Activated T-cell treated with anti-CD3 and anti-CD28 coated beads, Interleukin-2, amount 50 U/mL, for 72 hours (primary cell): ENCODE results near the gene MEIOSIN. TPM values are rescaled to one million over a fixed set of nuclear protein-coding genes. Genes with fewer than 3 reads are reported as not detected.

Experiments used
- ATAC-seq, 2 donors: fragments of 150-1000 bp; cut with Tn5 transposase; replicated peaks in 1 of 2; 2 replicates each; pipeline ENCODE4 v1.10.0; 2021; ENCODE audit warnings: moderate library complexity in 2 of 2, mild to moderate bottlenecking in 1 of 2
- DNase-seq, 2 donors: peaks; one replicate each; pipeline ENCODE4 v3.0.0; 2021 to 2022; ENCODE audit warnings: mixed read lengths in 1 of 2
- H3K27ac Mint-ChIP-seq: one replicate; pipeline ENCODE4 v1.8.0; 2022; ENCODE audit warnings: mild to moderate bottlenecking, moderate library complexity, mixed read lengths
- H3K27me3 Mint-ChIP-seq: one replicate; pipeline ENCODE4 v1.8.0; 2022; ENCODE audit warnings: low read depth, mixed read lengths
- H3K36me3 Mint-ChIP-seq, 2 donors: one replicate each; pipeline ENCODE4 v1.8.0; 2022; ENCODE audit warnings: mixed read lengths in 2 of 2, mild to moderate bottlenecking in 1 of 2; ENCODE audit not compliant: insufficient read depth in 2 of 2
- H3K4me1 Mint-ChIP-seq: one replicate; pipeline ENCODE4 v1.8.0; 2022; ENCODE audit warnings: low read depth, mixed read lengths
- H3K4me3 Mint-ChIP-seq, 2 donors: one replicate each; pipeline ENCODE4 v1.8.0; 2022; ENCODE audit warnings: mild to moderate bottlenecking in 2 of 2, mixed read lengths in 2 of 2, moderate library complexity in 2 of 2
- H3K9me3 Mint-ChIP-seq, 2 donors: one replicate each; pipeline ENCODE4 v1.8.0; 2022; ENCODE audit warnings: mixed read lengths in 2 of 2
- total RNA-seq, 2 donors: library from RNA; stranded (reverse); gene quantifications; one replicate each; pipeline ENCODE4 v1.2.3, GENCODE V29; 2022

The MEIOSIN gene
- total RNA-seq, 2 donors from 2014 or later = 0.09 to 0.19 TPM

- Mint-ChIP-seq H3K27ac (no peak overlapping the region), H3K4me3 (no peak overlapping the region), H3K4me1 (peaks cover 17% of the 10 kb centered on the region), H3K27me3 (peaks cover 24% of the 10 kb centered on the region), H3K9me3 (no peaks in the 10 kb centered on the region), H3K36me3 (peaks cover 4 to 7% of the 10 kb centered on the region in 2 donors)
- ATAC-seq = no peak
- no peak for DNase-seq
Measured at GRCh38 chr19:45781214-45782161, 48.2 kb downstream of the MEIOSIN start.

GRCh38 chr19:45782162-45782691, 49.0 kb downstream of the MEIOSIN start, which contains the start of gene DMPK:
Gene DMPK, minus strand, starts transcription at chr19:45782490. Its CDS starts 138 bp downstream, at chr19:45782352.
- DNase-seq (no peak), ATAC-seq (no peak)
- Mint-ChIP-seq H3K4me3 (no peak within 1 kb of the TSS), H3K4me1 (peaks cover 17% of the 10 kb centered on the region), H3K27ac (no peak within 1 kb of the TSS), H3K9me3 (no peaks in the 10 kb centered on the region), H3K36me3 (peaks cover 4 to 5% of the 10 kb centered on the region in 2 donors), H3K27me3 (peaks cover 24% of the 10 kb centered on the region)

DNA sequence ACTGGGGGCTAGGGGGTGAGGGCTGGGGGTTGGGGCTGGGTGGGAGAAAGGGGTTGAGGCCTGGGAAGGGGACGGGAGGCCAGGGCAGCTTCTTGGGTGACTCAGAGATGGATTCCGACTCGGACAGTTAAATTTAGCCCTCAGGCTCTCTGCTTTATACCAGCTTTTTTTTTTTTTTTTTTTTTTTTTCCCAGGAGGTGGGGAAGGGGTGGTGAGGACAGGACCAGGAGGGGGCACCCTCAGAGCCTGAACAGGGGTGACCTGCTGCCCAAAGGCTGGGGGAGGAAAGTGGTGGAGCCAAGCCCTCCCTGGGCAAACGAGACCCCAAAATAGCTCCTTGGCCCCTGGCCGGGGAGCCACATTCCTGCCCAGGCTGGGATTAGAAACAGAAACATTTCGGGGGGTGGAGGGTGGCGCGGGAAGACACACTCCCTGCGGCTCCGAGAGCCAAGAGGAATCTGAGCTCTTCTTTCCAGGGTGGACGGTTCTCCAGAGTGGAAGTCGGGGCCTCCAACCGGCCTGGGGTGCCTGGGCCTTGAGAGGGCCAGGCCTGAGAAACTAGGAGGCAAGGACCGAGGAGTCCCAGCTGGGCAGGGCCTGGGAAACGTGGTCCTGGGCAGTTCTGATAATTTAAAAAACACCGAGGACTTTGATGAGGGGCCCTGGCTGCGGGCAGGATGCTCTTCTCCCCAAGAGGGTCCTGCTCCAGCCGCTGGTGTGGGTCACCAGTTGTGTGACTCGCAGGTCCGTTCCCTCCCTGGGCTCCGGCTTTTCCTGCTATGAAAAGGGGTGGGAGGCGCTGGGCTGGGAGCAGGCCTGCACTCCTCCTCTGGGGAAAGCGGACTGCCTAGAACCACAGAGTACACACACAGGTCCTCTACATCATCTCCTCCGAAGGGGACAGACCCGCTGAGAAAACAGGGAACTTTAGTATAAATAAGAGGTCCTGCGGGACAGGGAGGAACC, 49.9 kb downstream of the MEIOSIN start:
- Mint-ChIP-seq H3K27ac (no peak overlapping the region), H3K4me3 (no peak overlapping the region), H3K27me3 (peaks cover 24% of the 10 kb centered on the region), H3K4me1 (peaks cover 17% of the 10 kb centered on the region), H3K9me3 (no peaks in the 10 kb centered on the region), H3K36me3 (peaks cover 7 to 12% of the 10 kb centered on the region in 2 donors)
- ATAC-seq = no peak
- no peak for DNase-seq

GRCh38 chr19:45784096-45784495, 50.9 kb downstream of the MEIOSIN start:
- Mint-ChIP-seq H3K36me3 (peaks cover 11 to 21% of the 10 kb centered on the region in 2 donors), H3K4me3 (no peak overlapping the region), H3K4me1 (peaks cover 9% of the 10 kb centered on the region), H3K27me3 (peaks cover 21% of the 10 kb centered on the region), H3K9me3 (no peaks in the 10 kb centered on the region), H3K27ac (no peak overlapping the region)
- DNase-seq (no peak), ATAC-seq (no peak)

DNA sequence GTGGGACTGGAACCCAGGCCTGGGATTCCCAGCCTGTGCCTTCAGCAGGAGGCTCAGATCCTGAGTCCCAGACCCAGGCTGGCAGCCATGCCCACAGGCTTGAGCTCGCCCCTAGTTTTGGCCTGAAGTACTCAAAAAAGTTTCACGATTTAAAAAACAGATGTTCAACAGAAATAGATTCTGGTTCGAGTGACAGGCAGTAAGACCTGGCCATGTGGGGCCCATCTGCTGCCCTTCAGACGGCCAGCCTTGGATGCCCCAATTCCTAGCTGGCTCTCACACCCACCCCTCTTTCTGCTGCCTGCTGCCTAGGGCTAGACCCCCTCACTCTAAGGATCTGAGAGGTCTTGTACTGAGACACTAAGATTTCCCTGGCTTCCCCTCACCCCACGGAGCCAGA, 51.9 kb downstream of the MEIOSIN start:
- ATAC-seq = no peak
- Mint-ChIP-seq H3K27ac (no peak overlapping the region), H3K4me3 (no peak overlapping the region)

DNA sequence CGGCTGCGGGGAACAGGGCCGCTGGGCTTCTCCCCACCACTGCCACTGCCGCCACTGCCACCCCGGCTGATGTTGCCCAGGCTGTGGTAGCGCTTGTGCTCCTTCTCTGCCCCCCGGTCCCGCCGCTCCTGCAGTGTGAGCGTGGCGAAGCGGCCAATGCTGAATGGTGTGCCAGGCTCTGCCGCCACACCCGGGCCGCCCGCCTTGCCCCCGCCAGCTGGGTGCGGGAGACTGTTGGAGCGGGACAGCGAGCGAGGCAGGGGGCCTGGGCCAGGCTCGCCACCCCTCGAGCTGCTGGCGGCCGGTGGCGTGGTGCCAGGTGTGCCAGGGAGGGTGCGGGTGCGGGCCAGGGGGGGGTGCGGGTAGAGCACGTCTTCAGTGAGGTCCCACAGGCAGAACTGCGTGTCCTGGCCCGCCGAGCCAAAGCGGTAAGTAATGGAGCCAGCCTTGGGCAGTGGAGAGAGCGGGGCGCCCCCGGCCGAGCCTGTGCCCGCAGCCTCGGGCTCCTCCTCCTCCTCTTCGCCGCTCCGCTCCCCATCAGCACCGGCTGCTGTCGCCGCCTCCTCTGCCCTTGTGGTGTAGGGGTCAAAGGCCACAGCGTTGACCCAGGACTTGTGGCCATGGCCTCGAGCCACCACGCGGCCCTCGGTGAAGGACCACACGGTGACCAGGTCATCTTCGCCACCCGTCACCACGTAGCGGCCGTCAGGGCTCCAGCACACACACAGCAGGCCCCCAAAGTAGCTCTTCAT, 52.7 kb downstream of the MEIOSIN start:
- DNase-seq = no peak
- Mint-ChIP-seq H3K9me3 (no peaks in the 10 kb centered on the region), H3K27ac (no peak overlapping the region), H3K4me1 (peaks cover 8% of the 10 kb centered on the region), H3K4me3 (no peak overlapping the region), H3K36me3 (peaks cover 12 to 30% of the 10 kb centered on the region in 2 donors), H3K27me3 (peaks cover 2% of the 10 kb centered on the region)
- no peak for ATAC-seq

More for the DNA sequence above, 51.9 kb downstream of the MEIOSIN start:
- DNase-seq = no peak
- Mint-ChIP-seq H3K27me3 (peaks cover 11% of the 10 kb centered on the region), H3K9me3 (no peaks in the 10 kb centered on the region), H3K36me3 (peaks cover 12 to 26% of the 10 kb centered on the region in 2 donors), H3K4me1 (no peaks in the 10 kb centered on the region)

GRCh38 chr19:45786533-45786894, 53.3 kb downstream of the MEIOSIN start:
- Mint-ChIP-seq H3K4me3 (no peak overlapping the region), H3K27ac (no peak overlapping the region), H3K4me1 (peaks cover 13% of the 10 kb centered on the region), H3K9me3 (no peaks in the 10 kb centered on the region), H3K27me3 (no peaks in the 10 kb centered on the region), H3K36me3 (peaks cover 12 to 31% of the 10 kb centered on the region in 2 donors)
- ATAC-seq = no peak
- no peak for DNase-seq

GRCh38 chr19:45789035-45789786, 56.0 kb downstream of the MEIOSIN start:
- no peak overlapping the region for H3K4me3 Mint-ChIP-seq
- no peak overlapping the region for H3K27ac Mint-ChIP-seq

DNA sequence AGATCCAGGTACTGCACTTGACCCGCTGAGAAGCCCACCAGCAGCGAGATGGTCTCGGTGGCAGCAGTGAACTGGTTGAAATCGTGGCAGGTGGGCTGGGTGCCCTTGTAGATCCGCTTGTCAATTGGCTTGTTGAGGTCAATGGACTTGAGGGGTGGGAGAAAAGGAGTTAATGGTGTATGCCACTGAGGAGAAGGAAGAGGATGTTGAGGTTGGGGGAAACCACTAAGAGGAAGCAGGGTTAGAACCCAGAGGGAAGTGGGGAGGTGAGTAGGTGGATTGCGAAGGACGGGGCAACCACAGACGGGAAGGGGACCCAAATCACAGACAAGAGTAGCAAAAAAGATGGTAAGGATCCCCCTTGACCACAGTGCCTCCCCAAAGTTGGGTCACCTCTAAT, 57.7 kb downstream of the MEIOSIN start:
- peaks cover 23% of the 10 kb centered on the region for H3K27me3 Mint-ChIP-seq
- no peak for ATAC-seq
- DNase-seq = peak; percentile 31 to 33
- H3K9me3 Mint-ChIP-seq = no peaks in the 10 kb centered on the region
- peaks cover 15 to 31% of the 10 kb centered on the region in 2 donors for H3K36me3 Mint-ChIP-seq
- H3K27ac Mint-ChIP-seq = no peak overlapping the region
- peak overlapping the region; percentile 87 to 93 for H3K4me3 Mint-ChIP-seq
- H3K4me1 Mint-ChIP-seq = peaks cover 33% of the 10 kb centered on the region

More at GRCh38 chr19:45789035-45789786, 56.0 kb downstream of the MEIOSIN start:
- ATAC-seq (no peak), DNase-seq (no peak)
- Mint-ChIP-seq H3K36me3 (peaks cover 15 to 31% of the 10 kb centered on the region in 2 donors), H3K4me1 (peaks cover 33% of the 10 kb centered on the region), H3K9me3 (no peaks in the 10 kb centered on the region), H3K27me3 (peaks cover 7% of the 10 kb centered on the region)

DNA sequence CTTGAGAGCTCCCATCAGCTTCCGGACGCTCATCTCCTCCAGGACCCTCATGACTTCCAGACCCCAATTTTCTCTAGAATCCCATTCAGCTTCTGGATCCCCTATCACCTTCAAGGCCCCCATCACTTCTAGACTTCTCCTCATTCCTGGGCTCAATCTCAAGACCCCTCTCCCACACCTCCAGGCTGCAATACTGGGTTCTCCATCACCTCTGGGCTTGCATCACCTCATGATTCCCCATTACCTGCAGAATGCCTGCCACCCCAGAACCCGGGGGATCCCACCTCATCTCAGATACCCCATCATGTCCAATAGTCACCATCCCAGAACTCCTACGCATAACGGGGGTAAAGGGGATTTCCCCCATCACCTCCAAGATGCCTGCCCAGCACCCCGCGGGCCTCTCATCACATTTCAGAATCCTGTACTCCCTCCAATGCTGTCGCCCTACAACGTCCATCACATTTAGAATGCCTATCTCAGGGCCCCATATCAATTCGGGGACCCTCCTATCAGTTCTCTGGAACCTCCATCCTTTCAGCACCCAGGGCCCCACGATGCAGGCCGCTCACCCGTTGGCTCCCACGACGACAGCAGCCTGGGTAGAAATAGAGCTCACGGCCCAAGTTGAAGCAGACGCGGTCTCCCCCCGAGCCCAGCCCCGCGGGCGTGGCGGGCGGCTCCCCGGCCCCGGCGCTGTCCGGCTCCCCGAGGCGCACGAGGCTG, 58.7 kb downstream of the MEIOSIN start:
- Mint-ChIP-seq H3K27me3 (peaks cover 29% of the 10 kb centered on the region), H3K4me1 (peaks cover 33% of the 10 kb centered on the region), H3K36me3 (peaks cover 13 to 29% of the 10 kb centered on the region in 2 donors), H3K27ac (peak overlapping the region; percentile 52), H3K9me3 (no peaks in the 10 kb centered on the region), H3K4me3 (peak overlapping the region; percentile 87 to 93)
- peak in 1 of 2 donors; percentile 3 for ATAC-seq
- no peak for DNase-seq

GRCh38 chr19:45792470-45793177, 59.4 kb downstream of the MEIOSIN start, which contains the start of gene DMWD:
Gene DMWD, minus strand, starts transcription at chr19:45792845. Its CDS starts 89 bp downstream, at chr19:45792756.
- Mint-ChIP-seq H3K4me3 (peak within 1 kb of the TSS; percentile 87 to 93), H3K27ac (peak within 1 kb of the TSS; percentile 54), H3K9me3 (no peaks in the 10 kb centered on the region), H3K4me1 (peaks cover 33% of the 10 kb centered on the region), H3K27me3 (peaks cover 31% of the 10 kb centered on the region), H3K36me3 (peaks cover 13 to 26% of the 10 kb centered on the region in 2 donors)
- DNase-seq (peak; percentile 100), ATAC-seq (peak; percentile 95)
